Femur (tissue), 1 donor: ENCODE data around the gene ADGRG2.

Experiments used
- DNase-seq: peaks from one replicate; pipeline ENCODE4 v3.0.0-alpha.2; 2017

Gene ADGRG2

DNA sequence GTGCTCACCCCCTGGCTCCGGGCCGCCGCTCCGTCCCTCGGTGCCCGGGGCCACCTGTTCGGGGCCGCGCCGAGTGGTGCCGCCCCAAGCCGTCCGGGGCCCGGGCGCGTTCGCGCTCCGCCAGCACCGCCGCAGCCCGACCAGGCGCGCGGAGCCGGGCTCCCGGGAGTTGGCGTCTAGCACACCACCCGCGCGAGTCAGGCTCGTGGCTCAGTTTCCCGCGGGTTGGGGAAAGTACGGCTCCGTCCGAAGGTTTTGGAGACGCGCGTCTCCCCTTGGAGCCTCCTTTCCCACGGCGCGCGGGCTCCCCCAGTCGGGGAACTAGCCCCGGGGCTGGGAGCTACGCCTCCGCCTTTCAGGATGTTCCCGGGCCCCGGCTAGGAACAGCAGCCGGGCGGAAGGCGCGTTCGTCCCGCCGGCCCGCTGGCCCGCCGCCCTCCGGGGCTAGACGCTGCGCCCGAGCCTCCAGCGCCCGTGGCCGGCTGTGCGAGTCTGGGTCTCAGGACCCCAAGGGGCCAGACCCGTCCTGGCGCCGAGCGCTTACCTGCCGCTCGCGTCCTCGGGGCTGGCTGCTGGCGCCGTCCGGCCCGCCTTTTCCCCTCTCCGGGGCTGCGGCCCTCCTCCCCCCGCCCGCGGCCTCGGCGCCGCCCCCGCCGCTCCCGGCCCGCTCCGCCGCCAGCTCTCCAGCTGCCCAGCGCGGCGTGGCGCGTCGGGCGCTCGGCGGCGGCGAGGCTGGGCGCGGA, at the start of gene ADGRG2:
Gene ADGRG2, minus strand, starts transcription at position 571 of the 743 bp plus-strand sequence. CDS start 53,634 bp downstream, outside the sequence.
- peak; percentile 48 for DNase-seq

DNA sequence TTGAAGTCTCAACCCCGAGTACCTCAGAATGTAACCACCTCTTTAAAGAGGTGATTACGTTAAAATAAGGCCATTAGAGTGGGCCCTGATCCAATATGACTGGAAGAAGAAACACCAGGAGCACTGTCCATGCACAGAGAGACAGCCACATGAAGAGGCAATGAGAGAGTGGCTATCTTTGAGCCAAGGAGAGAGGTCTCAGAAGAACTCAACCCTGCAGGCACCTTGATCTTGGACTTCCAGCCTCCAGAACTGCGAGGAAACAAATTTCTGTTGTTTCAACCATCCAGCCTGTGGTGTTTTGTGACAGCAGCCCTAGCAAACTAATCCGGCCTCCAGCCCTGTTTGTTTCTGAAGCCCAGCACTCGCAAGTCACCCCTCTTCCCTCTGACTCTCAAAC, 46.3 kb upstream of the ADGRG2 start:
- DNase-seq = no peak

- peak; percentile 33 for DNase-seq
Measured at GRCh38 chrX:19162851-19163250, 40.6 kb upstream of the ADGRG2 start.

GRCh38 chrX:19156186-19156585, 33.9 kb upstream of the ADGRG2 start:
- no peak for DNase-seq

DNA sequence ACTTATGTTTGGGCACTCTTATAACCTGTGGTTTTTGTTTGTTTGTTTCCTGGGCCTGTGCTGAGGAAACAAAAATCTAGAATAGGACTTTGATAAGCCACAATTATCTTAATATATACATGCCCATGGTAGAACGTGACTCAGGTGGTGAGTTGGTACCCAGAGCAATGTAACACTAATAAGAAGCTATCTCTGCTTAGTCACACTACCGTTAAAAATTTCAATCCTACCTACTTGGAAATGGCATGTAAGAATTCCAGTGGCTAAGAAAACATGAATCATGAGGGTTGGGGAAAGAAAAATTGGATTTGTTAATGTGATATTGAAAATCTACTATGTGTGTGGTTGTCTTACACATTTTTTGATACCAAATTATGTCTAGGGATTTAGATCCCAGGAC, 30.5 kb upstream of the ADGRG2 start:
- DNase-seq = no peak

DNA sequence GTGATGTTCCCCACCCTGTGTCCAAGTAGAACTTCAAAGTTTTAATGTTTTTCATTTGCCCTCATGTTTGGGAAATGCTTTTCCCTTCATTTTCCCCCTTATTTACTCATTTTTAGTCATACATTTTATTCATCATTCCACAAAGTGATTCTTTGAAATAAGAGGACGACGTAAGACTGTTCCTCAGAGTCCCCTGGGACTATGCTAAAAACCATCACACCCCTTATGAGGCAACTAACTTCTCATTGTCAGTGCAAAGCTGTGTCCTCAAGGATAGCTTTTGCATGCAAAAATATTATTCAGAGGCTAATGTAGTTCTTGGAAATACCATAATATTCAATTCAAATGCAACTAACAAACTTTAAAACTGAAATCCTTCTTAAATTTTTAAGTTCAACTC, 14.8 kb upstream of the ADGRG2 start:
- DNase-seq = no peak

- no peak for DNase-seq
Measured at GRCh38 chrX:19133784-19134183, 11.5 kb upstream of the ADGRG2 start.

- DNase-seq = peak; percentile 44
Measured at GRCh38 chrX:19133231-19133630, 11.0 kb upstream of the ADGRG2 start.

GRCh38 chrX:19130628-19131027, 8.4 kb upstream of the ADGRG2 start:
- DNase-seq = no peak

- DNase-seq = no peak
Measured at GRCh38 chrX:19129694-19130093, 7.4 kb upstream of the ADGRG2 start.

DNA sequence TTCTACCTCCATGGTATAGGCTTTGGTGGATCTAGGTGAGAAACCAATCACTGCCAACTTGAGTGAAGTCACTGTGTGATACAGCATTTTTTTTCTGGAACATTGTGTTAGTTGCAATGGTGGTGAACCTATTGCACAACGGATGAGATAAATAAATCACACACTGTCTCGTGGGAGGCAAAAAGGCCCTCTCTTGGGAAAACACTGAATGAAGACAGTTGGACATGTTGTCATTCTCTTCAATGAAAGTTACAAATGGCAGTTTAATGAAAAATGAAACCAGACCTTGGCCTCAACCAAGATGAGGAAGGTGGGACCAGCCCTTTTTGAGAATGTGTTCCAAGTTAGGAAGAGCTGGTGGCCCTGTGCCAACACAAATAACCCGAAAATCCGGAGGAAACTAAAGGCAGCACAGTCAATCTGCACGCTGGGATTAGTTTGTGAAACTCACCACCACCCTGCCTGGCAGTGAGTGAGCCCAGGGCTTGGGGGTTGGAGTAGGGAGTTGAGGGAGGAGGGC, 5.4 kb upstream of the ADGRG2 start:
- DNase-seq = no peak

- DNase-seq = no peak
Measured at GRCh38 chrX:19122641-19123009, 357 bp upstream of the ADGRG2 start.

GRCh38 chrX:19121466-19121865, 802 bp downstream of the ADGRG2 start:
- DNase-seq = no peak

GRCh38 chrX:19110642-19111041, 11.6 kb downstream of the ADGRG2 start:
- DNase-seq = no peak

DNA sequence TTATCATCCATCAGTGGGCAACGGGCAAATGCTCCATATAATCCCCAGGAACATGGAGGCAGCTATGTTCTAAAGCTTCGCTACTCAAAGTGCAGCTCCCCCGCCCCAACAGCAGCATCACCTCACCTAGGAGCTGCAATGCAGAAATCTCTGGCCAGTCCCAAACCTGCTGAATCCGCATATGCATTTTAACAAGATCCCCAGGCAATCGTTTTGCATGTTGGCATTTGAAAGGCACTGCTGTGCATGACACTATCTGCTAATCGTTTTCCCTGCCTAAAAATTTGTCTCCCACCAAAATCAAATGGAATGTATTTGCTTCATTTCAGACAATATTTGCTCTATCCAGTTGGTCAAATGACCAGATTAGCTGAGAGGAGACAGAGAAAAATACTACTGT, 15.2 kb downstream of the ADGRG2 start:
- no peak for DNase-seq

- no peak for DNase-seq
Measured at GRCh38 chrX:19100586-19100985, 21.7 kb downstream of the ADGRG2 start.

- DNase-seq = no peak
Measured at GRCh38 chrX:19097553-19098283, 24.6 kb downstream of the ADGRG2 start.

DNA sequence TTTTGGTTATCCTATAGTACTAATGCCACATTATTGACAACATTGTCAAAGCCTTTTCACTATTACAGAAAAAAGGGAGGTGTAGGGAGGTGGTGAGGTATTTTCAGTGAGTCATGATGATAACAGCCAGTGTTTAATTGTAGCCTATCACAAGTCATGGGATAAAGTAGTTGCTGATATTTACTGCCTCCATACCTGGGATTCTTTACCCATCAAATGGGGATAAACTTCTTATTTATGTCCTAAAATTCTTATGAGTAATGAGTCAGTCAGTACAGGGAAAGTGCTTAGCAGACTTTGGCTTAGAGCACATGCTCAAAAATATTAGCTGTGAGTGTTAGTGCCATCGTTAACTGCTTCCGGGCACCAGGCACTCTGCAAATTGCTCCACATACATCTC, 25.7 kb downstream of the ADGRG2 start:
- DNase-seq = no peak

- DNase-seq = peak; percentile 51
Measured at GRCh38 chrX:19094654-19095053, 27.6 kb downstream of the ADGRG2 start.

DNA sequence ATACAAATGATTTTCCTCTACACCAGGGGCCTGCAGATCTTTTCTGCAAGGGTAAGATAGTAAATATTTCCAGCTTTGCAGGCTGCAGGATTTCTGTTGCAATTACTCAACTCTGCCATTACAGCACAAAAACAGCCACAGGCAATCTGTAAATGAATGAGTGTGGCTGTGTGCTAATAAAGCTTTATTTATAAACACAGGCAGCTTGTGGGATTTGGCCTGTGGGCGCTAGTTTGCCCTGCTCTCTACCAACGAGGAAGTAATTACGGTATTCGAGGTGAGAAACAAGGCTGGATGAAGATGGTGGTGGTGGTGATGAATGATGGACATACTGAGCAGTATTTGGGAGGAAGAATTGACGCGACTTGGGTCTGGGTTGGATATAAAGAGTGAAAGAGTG, 30.7 kb downstream of the ADGRG2 start:
- DNase-seq = no peak

GRCh38 chrX:19089555-19090040, 32.7 kb downstream of the ADGRG2 start:
- no peak for DNase-seq

GRCh38 chrX:19086102-19086772, 36.0 kb downstream of the ADGRG2 start:
- no peak for DNase-seq

- no peak for DNase-seq
Measured at GRCh38 chrX:19085666-19086065, 36.6 kb downstream of the ADGRG2 start.

GRCh38 chrX:19075754-19076153, 46.5 kb downstream of the ADGRG2 start:
- DNase-seq = no peak
